Stimulated activated CD4-positive, alpha-beta T cell treated with anti-CD3 and anti-CD28 coated beads, Interleukin-2, amount 100 ng/mL, for 24 hours (primary cell): Measurements from ENCODE around the gene ECI2.
"Not testable (repeated sequence)": the region's sequence is repeated elsewhere in the genome, so short reads cannot be mapped to it uniquely, and the experiment has no call there.

ENCODE experiments used
- DNase-seq, 2 donors: peaks; one replicate each; pipeline ENCODE4 v3.0.0-alpha.2; 2020

The ECI2 gene

GRCh38 chr6:4136354-4136831, 1.0 kb upstream of the ECI2 start:
- DNase-seq, result no peak

- peak; percentile 95 for DNase-seq
Measured at GRCh38 chr6:4135665-4136353, 434 bp upstream of the ECI2 start.

- DNase-seq, result peak; percentile 39 to 40
Measured at GRCh38 chr6:4133941-4134838, 1.2 kb downstream of the ECI2 start.

- no peak for DNase-seq
Measured at GRCh38 chr6:4130357-4130987, 4.9 kb downstream of the ECI2 start.

GRCh38 chr6:4129446-4129845, 5.9 kb downstream of the ECI2 start:
- no peak for DNase-seq

- DNase-seq, result no peak
Measured at GRCh38 chr6:4128748-4129147, 6.6 kb downstream of the ECI2 start.

GRCh38 chr6:4128072-4128471, 7.3 kb downstream of the ECI2 start:
- DNase-seq, result no peak

GRCh38 chr6:4125933-4126864, 9.2 kb downstream of the ECI2 start:
- no peak for DNase-seq

- DNase-seq, result no peak
Measured at GRCh38 chr6:4125500-4125899, 9.9 kb downstream of the ECI2 start.

GRCh38 chr6:4124351-4124750, 11.0 kb downstream of the ECI2 start:
- no peak for DNase-seq

GRCh38 chr6:4115741-4116140, 19.6 kb downstream of the ECI2 start:
- no peak for DNase-seq

GRCh38 chr6:4114123-4114522, 21.3 kb downstream of the ECI2 start:
- no peak for DNase-seq

- no peak for DNase-seq
Measured at GRCh38 chr6:4113649-4114048, 21.7 kb downstream of the ECI2 start.

- DNase-seq, result no peak
Measured at GRCh38 chr6:4112366-4112765, 23.0 kb downstream of the ECI2 start.

GRCh38 chr6:4109363-4109815, 26.0 kb downstream of the ECI2 start:
- not testable (repeated sequence) for DNase-seq

GRCh38 chr6:4108561-4109093, 26.7 kb downstream of the ECI2 start:
- no peak for DNase-seq

GRCh38 chr6:4107873-4108272, 27.5 kb downstream of the ECI2 start:
- DNase-seq, result no peak

GRCh38 chr6:4105980-4106536, 29.3 kb downstream of the ECI2 start:
- no peak for DNase-seq

GRCh38 chr6:4103929-4104328, 31.4 kb downstream of the ECI2 start:
- DNase-seq, result no peak

GRCh38 chr6:4102687-4103244, 32.6 kb downstream of the ECI2 start:
- DNase-seq, result no peak

- no peak for DNase-seq
Measured at GRCh38 chr6:4101298-4101697, 34.1 kb downstream of the ECI2 start.
